ENCODE results near the gene ETS1.

DNA sequence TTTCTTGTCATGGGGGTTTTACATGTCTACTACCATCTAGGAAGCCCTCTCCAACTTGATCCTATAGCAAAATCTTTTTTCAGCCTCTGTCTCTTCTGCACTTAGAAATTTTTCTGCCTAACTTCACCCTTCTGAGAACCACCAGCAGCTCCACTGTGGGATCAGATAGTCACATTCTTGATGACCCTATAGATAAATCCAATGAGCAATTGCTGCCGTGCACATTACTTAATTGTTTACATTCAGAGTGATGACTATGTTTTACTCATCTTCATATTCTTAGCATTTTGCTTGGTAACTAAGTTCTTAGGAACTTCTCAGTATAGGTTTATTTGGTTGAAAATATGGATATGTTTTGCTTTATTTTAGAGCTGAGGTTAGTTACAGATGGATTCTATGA lies 12.4 kb upstream of the ETS1 start:
- TF ChIP-seq CTCF (IDR thresholded peaks at IDR 0.05) (no peak), POLR2AphosphoS5 (IDR thresholded peaks at IDR 0.05) (no peak)

All from prostate gland (tissue), 2 donors.